GM10248 (cell line): ENCODE measurements around the gene BSND.
"Not testable (repeated sequence)": the region's sequence is repeated elsewhere in the genome, so short reads cannot be mapped to it uniquely, and the experiment has no call there.

Experiments used
- CTCF ChIA-PET: fragments of 300-600 bp; sonication (Branson Sonifier 250); formaldehyde crosslinking; extraction: SDS; loops from one replicate; lab custom pipeline; 2021; ENCODE audit warnings: antibody characterized with exemption; lab: Yijun Ruan, JAX
- POLR2A ChIA-PET: fragments of 350-650 bp; sonication (Branson Sonifier 250); formaldehyde crosslinking; extraction: SDS; loops from one replicate; lab custom pipeline; 2020; ENCODE audit warnings: antibody characterized with exemption; lab: Yijun Ruan, JAX
- DNase-seq: peaks from one replicate; pipeline ENCODE4 v3.0.0; 2012; ENCODE audit errors: extremely low spot score
- TF ChIP-seq, protein P1 (sequence below): IDR thresholded peaks from 2 replicates; pipeline ENCODE4 v1.5.1; 2012; ENCODE audit warnings: mild to moderate bottlenecking, low read depth; ENCODE audit errors: extremely low read depth, missing control alignments, control extremely low read depth

BSND gene

DNA sequence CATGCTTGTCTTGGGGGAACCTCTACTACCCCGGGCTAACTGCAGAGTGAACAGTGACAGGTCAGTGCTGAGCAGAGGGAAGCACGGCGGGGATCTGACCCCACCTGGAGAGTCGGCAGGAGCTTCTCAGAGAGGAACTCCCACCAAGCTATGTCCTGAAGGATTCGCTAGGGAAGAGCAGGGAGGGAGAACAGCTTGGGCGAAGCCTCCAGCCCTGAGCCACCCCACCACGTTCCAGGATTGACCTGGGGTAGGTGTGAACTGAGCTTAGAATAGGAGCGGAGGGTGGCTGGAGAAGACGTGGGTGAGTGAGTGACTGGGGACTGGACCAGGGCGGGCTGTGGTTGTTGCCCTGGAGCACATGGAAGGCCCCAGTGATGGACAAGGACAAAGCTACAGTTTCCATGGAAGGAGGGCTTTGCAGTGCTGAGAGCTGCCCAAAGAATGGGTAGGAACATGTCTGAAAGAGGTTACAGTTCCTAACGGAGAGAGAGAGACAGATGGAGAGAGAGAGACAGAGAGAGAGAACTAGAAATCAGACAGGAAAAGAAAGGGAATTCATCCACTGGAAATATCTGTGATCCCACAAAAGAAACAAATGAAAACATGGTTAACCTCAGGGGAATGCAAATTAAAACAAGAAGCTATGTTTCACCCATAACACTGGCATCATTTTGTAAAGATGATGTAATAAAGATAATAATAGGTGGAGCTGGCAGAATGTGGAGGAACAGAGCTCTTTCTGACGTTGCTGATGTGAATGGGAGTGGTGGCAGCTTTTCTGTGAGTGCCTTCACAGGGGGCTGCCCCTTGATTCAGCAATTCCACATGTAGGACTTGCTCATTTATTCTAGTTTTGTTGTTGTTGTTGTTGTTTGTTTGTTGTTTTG, 17.2 kb downstream of the BSND start:
- TF ChIP-seq, protein P1, sequence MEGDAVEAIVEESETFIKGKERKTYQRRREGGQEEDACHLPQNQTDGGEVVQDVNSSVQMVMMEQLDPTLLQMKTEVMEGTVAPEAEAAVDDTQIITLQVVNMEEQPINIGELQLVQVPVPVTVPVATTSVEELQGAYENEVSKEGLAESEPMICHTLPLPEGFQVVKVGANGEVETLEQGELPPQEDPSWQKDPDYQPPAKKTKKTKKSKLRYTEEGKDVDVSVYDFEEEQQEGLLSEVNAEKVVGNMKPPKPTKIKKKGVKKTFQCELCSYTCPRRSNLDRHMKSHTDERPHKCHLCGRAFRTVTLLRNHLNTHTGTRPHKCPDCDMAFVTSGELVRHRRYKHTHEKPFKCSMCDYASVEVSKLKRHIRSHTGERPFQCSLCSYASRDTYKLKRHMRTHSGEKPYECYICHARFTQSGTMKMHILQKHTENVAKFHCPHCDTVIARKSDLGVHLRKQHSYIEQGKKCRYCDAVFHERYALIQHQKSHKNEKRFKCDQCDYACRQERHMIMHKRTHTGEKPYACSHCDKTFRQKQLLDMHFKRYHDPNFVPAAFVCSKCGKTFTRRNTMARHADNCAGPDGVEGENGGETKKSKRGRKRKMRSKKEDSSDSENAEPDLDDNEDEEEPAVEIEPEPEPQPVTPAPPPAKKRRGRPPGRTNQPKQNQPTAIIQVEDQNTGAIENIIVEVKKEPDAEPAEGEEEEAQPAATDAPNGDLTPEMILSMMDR = no peak
- no peak for DNase-seq
- POLR2A ChIA-PET = no interaction called here
- CTCF ChIA-PET = interaction anchor here (1.0 to 1.7 kb wide), 5 partner anchors 20 to 71 kb away, joined by 3 to 5 read pairs (median 5); no protein-coding TSS in a partner anchor

DNA sequence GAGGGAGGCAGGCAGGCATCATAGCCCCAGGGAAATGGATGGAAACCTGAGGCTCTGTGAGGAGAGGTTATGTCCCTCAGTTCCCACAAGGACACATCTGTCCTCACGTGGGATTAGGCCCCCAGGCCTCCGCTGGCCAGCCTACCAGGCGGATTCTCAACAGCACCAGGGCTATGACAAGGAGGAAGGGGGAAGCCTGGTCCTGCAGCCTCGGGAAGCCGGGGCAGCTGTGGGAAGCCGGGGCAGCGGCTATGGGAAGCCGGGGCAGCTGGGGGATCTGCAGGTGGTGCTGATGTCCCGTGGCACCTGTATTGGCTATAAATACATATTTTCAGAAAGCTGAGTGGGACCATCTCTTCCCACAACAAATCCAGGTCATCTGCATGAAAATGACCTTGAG, 19.7 kb downstream of the BSND start:
- POLR2A ChIA-PET = no interaction called here
- no peak for DNase-seq
- TF ChIP-seq, protein P1 = no peak
- CTCF ChIA-PET = interaction anchor here (0.7 to 5.6 kb wide), 3 partner anchors 20 to 70 kb away, joined by 4 to 123 read pairs (median 6); partner anchors contain the start of gene BSND

DNA sequence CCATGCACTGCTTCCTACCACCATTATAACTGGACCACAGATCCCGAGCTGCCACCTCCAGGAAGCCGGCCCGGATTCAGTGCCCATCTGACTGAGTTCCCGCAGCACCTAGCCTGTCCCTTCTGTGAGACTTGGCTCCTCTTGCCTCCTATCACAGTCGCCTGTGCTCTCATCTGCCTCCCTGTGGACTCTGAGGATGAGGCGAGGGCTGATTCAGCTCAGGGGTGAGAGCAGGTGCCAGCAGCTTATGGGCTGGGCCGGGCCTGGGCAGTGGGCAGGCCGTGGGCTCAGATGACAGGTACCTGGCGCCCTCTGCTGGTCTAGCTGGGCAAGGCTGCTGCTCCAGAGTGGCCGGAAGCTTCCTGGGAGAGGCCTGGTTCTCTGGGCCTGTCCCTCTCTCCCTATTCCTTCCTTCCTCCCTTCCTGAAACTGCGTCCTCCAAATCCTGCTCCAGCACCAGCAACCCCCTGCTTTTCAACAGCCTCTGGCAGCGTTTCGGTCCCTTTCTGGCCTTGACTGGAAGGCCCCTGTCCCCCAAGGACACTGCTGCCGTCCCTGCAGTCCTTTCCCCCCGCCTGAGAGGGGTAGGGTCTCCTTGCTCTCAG, 23.3 kb downstream of the BSND start:
- ChIA-PET POLR2A (interaction anchor here (0.6 kb wide), 1 partner anchor 48 kb away, joined by 8 read pairs; no protein-coding TSS in a partner anchor), CTCF (interaction anchor here (0.8 to 5.6 kb wide), 34 partner anchors 9 to 314 kb away, joined by 3 to 123 read pairs (median 4); partner anchors contain the start of genes BSND and PCSK9)
- TF ChIP-seq, protein P1 = peak; percentile 91
- peak; percentile 85 for DNase-seq

DNA sequence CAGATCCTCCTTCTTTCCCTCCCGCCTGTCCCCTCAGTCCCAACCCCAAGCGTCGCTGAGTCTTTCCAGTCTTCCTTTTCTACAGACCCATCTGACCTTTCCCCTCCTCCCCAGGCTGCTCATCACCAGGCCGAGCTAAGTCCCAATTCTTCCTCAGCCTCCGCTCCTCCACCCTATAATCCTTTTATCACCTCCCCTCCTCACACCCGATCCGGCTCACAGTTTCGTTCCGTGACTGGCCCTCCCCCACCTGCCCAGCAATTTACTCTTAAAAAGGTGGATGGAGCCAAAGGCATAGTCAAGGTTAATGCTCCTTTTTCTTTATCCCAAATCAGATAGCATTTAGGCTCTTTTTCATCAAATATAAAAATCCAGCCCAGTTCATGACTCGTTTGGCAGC, 25.4 kb downstream of the BSND start:
- POLR2A ChIA-PET, DNase-seq, CTCF ChIA-PET: not testable (repeated sequence)

DNA sequence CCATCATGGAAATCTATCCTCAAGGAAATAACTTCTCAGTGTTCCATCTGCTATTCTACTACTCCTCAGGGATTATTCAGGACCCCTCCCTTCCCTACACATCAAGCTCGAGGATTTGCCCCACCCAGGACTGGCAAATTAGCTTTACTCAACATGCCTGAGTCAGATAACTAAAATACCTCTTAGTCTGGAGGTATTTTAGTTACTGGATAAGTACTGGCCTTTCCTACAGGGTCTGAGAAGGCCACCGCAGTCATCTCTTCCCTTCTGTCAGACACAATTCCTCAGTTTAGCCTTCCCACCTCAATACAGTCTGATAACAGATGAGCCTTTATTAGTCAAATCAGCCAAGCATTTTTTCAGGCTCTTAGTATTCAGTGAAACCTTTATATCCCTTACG, 27.9 kb downstream of the BSND start:
- DNase-seq, POLR2A ChIA-PET: not testable (repeated sequence)
- CTCF ChIA-PET = interaction anchor here (2.0 kb wide), 1 partner anchor 81 kb away, joined by 5 read pairs; no protein-coding TSS in a partner anchor

DNA sequence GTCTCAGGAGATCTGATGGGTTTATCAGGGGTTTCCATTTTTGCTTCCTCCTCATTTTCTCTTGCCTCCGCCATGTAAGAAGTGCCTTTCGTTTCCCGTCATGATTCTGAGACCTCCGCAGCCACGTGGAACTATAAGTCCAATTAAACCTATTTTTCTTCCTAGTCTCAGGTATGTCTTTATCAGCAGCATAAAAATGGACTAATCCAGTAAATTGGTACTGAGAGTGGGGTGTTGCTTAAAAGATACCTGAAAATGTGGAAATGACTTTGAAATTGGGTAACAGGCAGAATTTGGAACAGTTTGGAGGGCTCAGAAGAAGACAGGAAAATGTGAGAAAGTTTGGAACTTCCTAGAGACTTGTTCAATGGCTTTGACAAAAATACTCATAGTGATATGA, 32.4 kb downstream of the BSND start:
- DNase-seq, POLR2A ChIA-PET: not testable (repeated sequence)
- CTCF ChIA-PET = interaction anchor here (5.0 kb wide), 1 partner anchor 9 kb away, joined by 29 read pairs; no protein-coding TSS in a partner anchor

DNA sequence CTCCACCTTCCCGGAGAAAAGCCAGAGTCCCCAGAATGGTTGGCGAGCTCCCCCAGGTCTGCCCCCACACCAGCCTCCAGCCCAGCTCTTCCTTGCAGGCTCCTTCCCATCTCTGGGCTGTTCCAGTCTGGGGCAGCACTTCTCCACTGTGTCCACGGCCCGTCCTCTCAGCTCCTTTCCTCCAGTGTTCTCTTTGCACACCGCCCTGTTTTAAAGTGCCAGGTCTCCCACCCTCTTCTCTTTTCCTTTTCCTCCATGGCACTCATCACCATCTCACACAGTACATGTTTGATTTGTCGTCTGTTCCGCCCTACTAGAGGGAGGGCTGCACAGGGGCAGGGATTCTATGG, 34.5 kb downstream of the BSND start:
- POLR2A ChIA-PET = no interaction called here
- DNase-seq = no peak
- CTCF ChIA-PET = interaction anchor here (5.0 kb wide), 1 partner anchor 11 kb away, joined by 29 read pairs; no protein-coding TSS in a partner anchor
- TF ChIP-seq, protein P1 = no peak
